Neural crest cell (in vitro differentiated cells): Measurements from ENCODE around the gene ACR. TPM values are rescaled to one million over a fixed set of nuclear protein-coding genes. Genes with fewer than 3 reads are reported as not detected.

Source experiments
- DNase-seq: peaks from one replicate; pipeline ENCODE4 v3.0.0; 2021; ENCODE audit warnings: low read depth, mixed read lengths, low spot score
- H3K27ac Mint-ChIP-seq: one replicate; pipeline ENCODE4 v1.8.0; 2021; ENCODE audit warnings: mild to moderate bottlenecking, mixed read lengths; ENCODE audit not compliant: unreplicated experiment
- H3K27me3 Mint-ChIP-seq: 2 replicates; pipeline ENCODE4 v1.8.0; 2021; ENCODE audit warnings: low read depth, mild to moderate bottlenecking, mixed read lengths
- H3K36me3 Mint-ChIP-seq: 2 replicates; pipeline ENCODE4 v1.8.0; 2021; ENCODE audit warnings: low read depth, mild to moderate bottlenecking, mixed read lengths
- H3K4me1 Mint-ChIP-seq: 2 replicates; pipeline ENCODE4 v1.8.0; 2021; ENCODE audit warnings: mixed read lengths
- H3K4me3 Mint-ChIP-seq: one replicate; pipeline ENCODE4 v1.8.0; 2021; ENCODE audit warnings: mild to moderate bottlenecking, mixed read lengths
- H3K9me3 Mint-ChIP-seq: 2 replicates; pipeline ENCODE4 v1.8.0; 2021; ENCODE audit warnings: mixed read lengths
- total RNA-seq: library from RNA; stranded (reverse); gene quantifications from 2 replicates; pipeline ENCODE4 v1.2.1, GENCODE V29; 2021
- TF ChIP-seq, protein P1 (sequence below): fragments of 200-600 bp; sonication (generic); conservative IDR thresholded peaks from 2 replicates; pipeline ENCODE4 v1.5.0; 2021; ENCODE audit warnings: antibody characterized with exemption, mild to moderate bottlenecking

ACR gene
- total RNA-seq, 1 donor from 2014 or later = not detected

GRCh38 chr22:50734343-50734771, 3.6 kb upstream of the ACR start:
- Mint-ChIP-seq H3K27ac (no peak overlapping the region), H3K4me3 (no peak overlapping the region), H3K36me3 (no peaks in the 10 kb centered on the region), H3K4me1 (peaks cover 8% of the 10 kb centered on the region), H3K27me3 (peaks cover 37% of the 10 kb centered on the region), H3K9me3 (no peaks in the 10 kb centered on the region)
- TF ChIP-seq, protein P1, sequence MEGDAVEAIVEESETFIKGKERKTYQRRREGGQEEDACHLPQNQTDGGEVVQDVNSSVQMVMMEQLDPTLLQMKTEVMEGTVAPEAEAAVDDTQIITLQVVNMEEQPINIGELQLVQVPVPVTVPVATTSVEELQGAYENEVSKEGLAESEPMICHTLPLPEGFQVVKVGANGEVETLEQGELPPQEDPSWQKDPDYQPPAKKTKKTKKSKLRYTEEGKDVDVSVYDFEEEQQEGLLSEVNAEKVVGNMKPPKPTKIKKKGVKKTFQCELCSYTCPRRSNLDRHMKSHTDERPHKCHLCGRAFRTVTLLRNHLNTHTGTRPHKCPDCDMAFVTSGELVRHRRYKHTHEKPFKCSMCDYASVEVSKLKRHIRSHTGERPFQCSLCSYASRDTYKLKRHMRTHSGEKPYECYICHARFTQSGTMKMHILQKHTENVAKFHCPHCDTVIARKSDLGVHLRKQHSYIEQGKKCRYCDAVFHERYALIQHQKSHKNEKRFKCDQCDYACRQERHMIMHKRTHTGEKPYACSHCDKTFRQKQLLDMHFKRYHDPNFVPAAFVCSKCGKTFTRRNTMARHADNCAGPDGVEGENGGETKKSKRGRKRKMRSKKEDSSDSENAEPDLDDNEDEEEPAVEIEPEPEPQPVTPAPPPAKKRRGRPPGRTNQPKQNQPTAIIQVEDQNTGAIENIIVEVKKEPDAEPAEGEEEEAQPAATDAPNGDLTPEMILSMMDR = no peak
- no peak for DNase-seq

GRCh38 chr22:50734986-50735738, 2.8 kb upstream of the ACR start:
- no peak for DNase-seq
- no peak overlapping the region for H3K27ac Mint-ChIP-seq
- no peaks in the 10 kb centered on the region for H3K9me3 Mint-ChIP-seq
- TF ChIP-seq, protein P1 = no peak
- H3K4me3 Mint-ChIP-seq = no peak overlapping the region
- no peaks in the 10 kb centered on the region for H3K36me3 Mint-ChIP-seq
- peaks cover 37% of the 10 kb centered on the region for H3K27me3 Mint-ChIP-seq
- H3K4me1 Mint-ChIP-seq = peaks cover 8% of the 10 kb centered on the region

DNA sequence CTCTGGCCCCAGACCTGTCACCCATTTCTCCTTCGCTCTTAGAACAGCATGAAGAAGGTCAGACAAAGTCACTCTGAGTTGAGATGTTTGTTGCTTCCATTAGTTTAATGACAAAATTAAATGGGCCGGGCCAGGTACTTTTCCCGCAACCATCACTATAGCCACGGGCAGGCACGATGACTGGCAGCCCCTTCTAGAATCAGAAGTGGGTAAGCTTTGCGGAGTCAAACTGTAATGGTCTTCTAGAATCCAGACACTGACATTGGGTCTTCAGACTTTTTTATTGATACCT, 2.3 kb upstream of the ACR start:
- Mint-ChIP-seq H3K36me3 (no peaks in the 10 kb centered on the region), H3K4me1 (peaks cover 8% of the 10 kb centered on the region), H3K4me3 (no peak overlapping the region), H3K27ac (no peak overlapping the region), H3K9me3 (no peaks in the 10 kb centered on the region), H3K27me3 (peaks cover 40% of the 10 kb centered on the region)
- TF ChIP-seq, protein P1 = no peak
- no peak for DNase-seq

- TF ChIP-seq, protein P1 = no peak
- DNase-seq = no peak
- H3K27me3 Mint-ChIP-seq = peaks cover 39% of the 10 kb centered on the region
- no peak overlapping the region for H3K27ac Mint-ChIP-seq
- no peaks in the 10 kb centered on the region for H3K36me3 Mint-ChIP-seq
- H3K4me3 Mint-ChIP-seq = no peak overlapping the region
- peaks cover 3% of the 10 kb centered on the region for H3K4me1 Mint-ChIP-seq
- no peaks in the 10 kb centered on the region for H3K9me3 Mint-ChIP-seq
These were observed 734 bp downstream of the ACR start for GRCh38 chr22:50738649-50739227.

DNA sequence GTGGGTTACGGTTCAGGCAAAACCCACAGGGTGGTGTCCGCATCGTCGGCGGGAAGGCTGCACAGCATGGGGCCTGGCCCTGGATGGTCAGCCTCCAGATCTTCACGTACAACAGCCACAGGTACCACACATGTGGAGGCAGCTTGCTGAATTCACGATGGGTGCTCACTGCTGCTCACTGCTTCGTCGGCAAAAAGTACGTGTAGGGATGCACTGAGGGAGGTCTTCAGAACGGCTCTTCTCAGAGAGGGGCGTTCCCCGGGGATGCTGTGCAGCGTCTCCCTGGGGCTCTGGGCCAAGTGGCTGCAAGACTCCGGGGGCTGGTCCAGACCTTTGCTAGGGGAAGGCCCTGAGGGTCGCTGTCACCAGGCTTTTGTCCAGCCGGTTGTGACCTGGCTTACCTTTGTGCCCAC, 1.3 kb downstream of the ACR start:
- H3K27me3 Mint-ChIP-seq = peaks cover 34% of the 10 kb centered on the region
- H3K36me3 Mint-ChIP-seq = no peaks in the 10 kb centered on the region
- H3K4me3 Mint-ChIP-seq = no peak overlapping the region
- no peaks in the 10 kb centered on the region for H3K4me1 Mint-ChIP-seq
- no peak for DNase-seq
- TF ChIP-seq, protein P1 = no peak
- H3K27ac Mint-ChIP-seq = no peak overlapping the region
- H3K9me3 Mint-ChIP-seq = no peaks in the 10 kb centered on the region
